Mesothelial cell of epicardium (in vitro differentiated cells): ENCODE data around the gene ATXN1. TPM values are rescaled to one million over a fixed set of nuclear protein-coding genes. Genes with fewer than 3 reads are reported as not detected.

Experiments
- DNase-seq, 2 experiments: peaks; one replicate each; pipeline ENCODE4 v3.0.0; 2021; ENCODE audit warnings: low spot score in 2 of 2; ENCODE audit not compliant: unreplicated experiment in 2 of 2
- H3K27ac Mint-ChIP-seq: 2 replicates; pipeline ENCODE4 v1.8.0; 2021; ENCODE audit warnings: mixed read lengths
- H3K27me3 Mint-ChIP-seq: 2 replicates; pipeline ENCODE4 v1.8.0; 2021; ENCODE audit warnings: low read depth, mixed read lengths
- H3K36me3 Mint-ChIP-seq: 2 replicates; pipeline ENCODE4 v1.8.0; 2021; ENCODE audit warnings: mixed read lengths
- H3K4me1 Mint-ChIP-seq: 2 replicates; pipeline ENCODE4 v1.8.0; 2021; ENCODE audit warnings: mixed read lengths
- H3K4me3 Mint-ChIP-seq: 2 replicates; pipeline ENCODE4 v1.8.0; 2021; ENCODE audit warnings: mild to moderate bottlenecking, moderate library complexity, mixed read lengths
- H3K9me3 Mint-ChIP-seq: 2 replicates; pipeline ENCODE4 v1.8.0; 2021; ENCODE audit warnings: mixed read lengths
- CTCF ChIP-seq: fragments of 200-600 bp; sonication (generic); IDR thresholded peaks from one replicate; pipeline ENCODE4 v1.5.0; 2021; ENCODE audit warnings: antibody characterized with exemption; ENCODE audit not compliant: unreplicated experiment
- total RNA-seq: library from RNA; stranded (reverse); gene quantifications from 3 replicates; pipeline ENCODE4 v1.2.1, GENCODE V29; 2021

Gene ATXN1
- total RNA-seq, 1 donor from 2014 or later, result 59.5 TPM

GRCh38 chr6:16521528-16521927 lies 239.7 kb downstream of the ATXN1 start:
- peaks cover 4% of the 10 kb centered on the region for H3K9me3 Mint-ChIP-seq
- TF ChIP-seq CTCF, result no peak

GRCh38 chr6:16519265-16520242 lies 241.7 kb downstream of the ATXN1 start:
- no peak overlapping the region for H3K27ac Mint-ChIP-seq
- no peak for DNase-seq
- no peaks in the 10 kb centered on the region for H3K9me3 Mint-ChIP-seq

More at GRCh38 chr6:16521528-16521927, 239.7 kb downstream of the ATXN1 start:
- Mint-ChIP-seq H3K36me3 (peaks cover 27% of the 10 kb centered on the region), H3K4me1 (peaks cover 13% of the 10 kb centered on the region), H3K27ac (no peak overlapping the region), H3K4me3 (no peak overlapping the region), H3K27me3 (no peaks in the 10 kb centered on the region)
- DNase-seq, result no peak

GRCh38 chr6:16518265-16518664 lies 243.0 kb downstream of the ATXN1 start:
- no peak for DNase-seq
- Mint-ChIP-seq H3K27me3 (no peaks in the 10 kb centered on the region), H3K36me3 (peaks cover 18% of the 10 kb centered on the region), H3K9me3 (no peaks in the 10 kb centered on the region), H3K4me1 (peaks cover 21% of the 10 kb centered on the region), H3K4me3 (no peak overlapping the region), H3K27ac (no peak overlapping the region)
- TF ChIP-seq CTCF, result no peak

More at GRCh38 chr6:16519265-16520242, 241.7 kb downstream of the ATXN1 start:
- TF ChIP-seq CTCF, result no peak
- H3K4me1 Mint-ChIP-seq, result peaks cover 13% of the 10 kb centered on the region
- H3K4me3 Mint-ChIP-seq, result no peak overlapping the region
- peaks cover 23% of the 10 kb centered on the region for H3K36me3 Mint-ChIP-seq
- H3K27me3 Mint-ChIP-seq, result no peaks in the 10 kb centered on the region

GRCh38 chr6:16514249-16514648 lies 247.0 kb downstream of the ATXN1 start:
- peaks cover 41% of the 10 kb centered on the region for H3K4me1 Mint-ChIP-seq
- no peaks in the 10 kb centered on the region for H3K9me3 Mint-ChIP-seq
- no peak overlapping the region for H3K27ac Mint-ChIP-seq
- TF ChIP-seq CTCF, result peak; percentile 56
- no peaks in the 10 kb centered on the region for H3K36me3 Mint-ChIP-seq
- DNase-seq, result no peak
- H3K4me3 Mint-ChIP-seq, result no peak overlapping the region
- no peaks in the 10 kb centered on the region for H3K27me3 Mint-ChIP-seq

GRCh38 chr6:16512544-16513290 lies 248.5 kb downstream of the ATXN1 start:
- H3K4me3 Mint-ChIP-seq, result no peak overlapping the region
- no peaks in the 10 kb centered on the region for H3K27me3 Mint-ChIP-seq
- H3K9me3 Mint-ChIP-seq, result no peaks in the 10 kb centered on the region
- no peak for DNase-seq
- H3K4me1 Mint-ChIP-seq, result peaks cover 36% of the 10 kb centered on the region
- no peaks in the 10 kb centered on the region for H3K36me3 Mint-ChIP-seq
- no peak for TF ChIP-seq CTCF
- H3K27ac Mint-ChIP-seq, result peak overlapping the region; percentile 59
